ENCODE data around the gene JHY. TPM values are rescaled to one million over a fixed set of nuclear protein-coding genes. Genes with fewer than 3 reads are reported as not detected.

Gene JHY
- total and polyA plus RNA-seq, 2 of the 4 experiments (the other 2 are of a cell fraction) = 0.51 to 0.54 TPM

- TF ChIP-seq CTCF (conservative IDR thresholded peaks at IDR 0.05; ENCODE audit: low read depth, low read length) = no peak
- TF ChIP-seq POLR2A (IDR thresholded peaks at IDR 0.05; ENCODE audit: low read depth, low read length) = no peak
- TF ChIP-seq MAFK (IDR thresholded peaks at IDR 0.05; ENCODE audit: low read depth, low read length) = no peak
- TF ChIP-seq USF2 (IDR thresholded peaks at IDR 0.05; ENCODE audit: low read depth, low read length) = no peak
Observed at GRCh38 chr11:122833846-122834464, 48.6 kb upstream of the JHY start (continued).

- H3K9me3 ChIP-seq (ENCODE audit: control insufficient read depth, insufficient read depth, low read length) = no peaks in the 10 kb centered on the region
- H3K27ac ChIP-seq (ENCODE audit: insufficient read depth, low read length) = no peak overlapping the region
- H3K79me1 ChIP-seq (ENCODE audit: low read depth in 1 of 2, low read length in 2 of 2) = no peaks in the 10 kb centered on the region
- no peaks in the 10 kb centered on the region for H3K4me1 ChIP-seq (ENCODE audit: control insufficient read depth, insufficient read depth, low read length)
- no peak overlapping the region for H4K91ac ChIP-seq (ENCODE audit: insufficient read depth, low read depth, low read length)
- H2AK5ac ChIP-seq (ENCODE audit: low read depth, low read length) = no peak overlapping the region
- no peaks in the 10 kb centered on the region for H3K36me3 ChIP-seq (ENCODE audit: control insufficient read depth, insufficient read depth, low read length)
- no peak overlapping the region for H2BK20ac ChIP-seq (ENCODE audit: low read depth, low read length)
- intact Hi-C loops (cut with micrococcal nuclease) = no loop called here
- H3K23ac ChIP-seq (ENCODE audit: low read depth, low read length) = no peak overlapping the region
- H3K9me1 ChIP-seq (ENCODE audit: insufficient read depth, low read length) = no peaks in the 10 kb centered on the region
- peaks cover 15% of the 10 kb centered on the region for H3K27me3 ChIP-seq (ENCODE audit: control insufficient read depth, insufficient read depth, low read length)
- no peak overlapping the region for H3K18ac ChIP-seq (ENCODE audit: low read depth, low read length)
- POLR2A ChIA-PET (ENCODE audit: unreplicated experiment) = no interaction called here
- no peak overlapping the region for H3K14ac ChIP-seq (replicated peaks; ENCODE audit: low read depth, low read length)
- dilution Hi-C loops (cut with HindIII; ENCODE audit: low sequenced_read_pairs, unreplicated experiment) = no loop called here
- CTCF ChIA-PET = no interaction called here
- no peak overlapping the region for H4K5ac ChIP-seq (ENCODE audit: low read depth, low read length)
- H3K4ac ChIP-seq (ENCODE audit: low read depth, low read length) = no peak overlapping the region
- in situ Hi-C loops (cut with MboI; ENCODE audit: low sequenced_read_pairs) = no loop called here
- H4K8ac ChIP-seq (ENCODE audit: low read depth in 2 of 2, low read length in 2 of 2) = no peak overlapping the region
- H2BK120ac ChIP-seq (ENCODE audit: low read depth, low read length) = no peak overlapping the region
- no peak overlapping the region for H3K56ac ChIP-seq (ENCODE audit: extremely low read depth, insufficient read depth, low read length)
- no peak overlapping the region for H3K9ac ChIP-seq (ENCODE audit: low read depth, low read length)
- no peak for ATAC-seq (ENCODE audit: low read depth)
- DNase-seq = no peak
- H2BK5ac ChIP-seq (ENCODE audit: low read depth, low read length, poor library complexity, severe bottlenecking) = no peak overlapping the region
- H2AFZ ChIP-seq (replicated peaks; ENCODE audit: low read length, poor library complexity) = no peak overlapping the region
- H2AK9ac ChIP-seq (replicated peaks; ENCODE audit: low read depth, low read length, poor library complexity) = no peak overlapping the region
- H4K20me1 ChIP-seq (ENCODE audit: insufficient read depth, low read length) = no peaks in the 10 kb centered on the region
- H2BK15ac ChIP-seq (ENCODE audit: low read depth, low read length) = no peak overlapping the region
- BruUV-seq (replicated peaks) = no TSS peak
- H3K4me2 ChIP-seq (ENCODE audit: low read depth, low read length) = no peak overlapping the region
- H3K4me3 ChIP-seq (ENCODE audit: insufficient read depth, low read depth, low read length) = no peak overlapping the region
- TF ChIP-seq MAFK (IDR thresholded peaks at IDR 0.05; ENCODE audit: low read depth, low read length) (no peak), POLR2A (IDR thresholded peaks at IDR 0.05; ENCODE audit: low read depth, low read length) (no peak), MXI1 (IDR thresholded peaks at IDR 0.05; ENCODE audit: borderline replicate concordance, low read depth, low read length) (no peak), SMC3 (IDR thresholded peaks at IDR 0.05; ENCODE audit: low read depth, low read length) (no peak), CTCF (conservative IDR thresholded peaks at IDR 0.05; ENCODE audit: low read depth, low read length) (no peak), CEBPB (IDR thresholded peaks at IDR 0.05; ENCODE audit: low read depth, low read length) (no peak), BHLHE40 (IDR thresholded peaks at IDR 0.05; ENCODE audit: low read depth, low read length) (no peak), FOS (IDR thresholded peaks at IDR 0.05; ENCODE audit: low read depth, low read length) (no peak), CHD1 (IDR thresholded peaks at IDR 0.05; ENCODE audit: low read depth, low read length) (no peak), RFX5 (IDR thresholded peaks at IDR 0.05; ENCODE audit: low read depth, low read length) (no peak), USF2 (IDR thresholded peaks at IDR 0.05; ENCODE audit: low read depth, low read length) (no peak)
Observed at GRCh38 chr11:122836916-122837315, 45.6 kb upstream of the JHY start.
